Progenitor cell of endocrine pancreas (in vitro differentiated cells): ENCODE data around the gene ASCL2. TPM values are rescaled to one million over a fixed set of nuclear protein-coding genes. Genes with fewer than 3 reads are reported as not detected.

Experiments
- DNase-seq: peaks from one replicate; pipeline ENCODE4 v3.0.0; 2021; ENCODE audit warnings: low spot score; ENCODE audit not compliant: unreplicated experiment
- H3K27ac Mint-ChIP-seq: 2 replicates; pipeline ENCODE4 v1.8.0; 2021; ENCODE audit warnings: mild to moderate bottlenecking, moderate library complexity, mixed read lengths
- H3K27me3 Mint-ChIP-seq: 2 replicates; pipeline ENCODE4 v1.8.0; 2021; ENCODE audit warnings: mixed read lengths
- H3K36me3 Mint-ChIP-seq: 2 replicates; pipeline ENCODE4 v1.8.0; 2022; ENCODE audit warnings: mixed read lengths; ENCODE audit not compliant: insufficient read depth
- H3K4me1 Mint-ChIP-seq: 2 replicates; pipeline ENCODE4 v1.8.0; 2021; ENCODE audit warnings: low read depth, mixed read lengths
- H3K4me3 Mint-ChIP-seq: 2 replicates; pipeline ENCODE4 v1.8.0; 2021; ENCODE audit warnings: low read depth, mild to moderate bottlenecking, moderate library complexity, mixed read lengths
- H3K9me3 Mint-ChIP-seq: 2 replicates; pipeline ENCODE4 v1.8.0; 2021; ENCODE audit warnings: low read depth, mixed read lengths
- total RNA-seq: library from RNA; stranded (reverse); gene quantifications from 2 replicates; pipeline ENCODE4 v1.2.1, GENCODE V29; 2021
- TF ChIP-seq, protein P1 (sequence below): fragments of 200-600 bp; sonication (generic); IDR thresholded peaks from one replicate; pipeline ENCODE4 v1.5.0; 2021; ENCODE audit warnings: antibody characterized with exemption, mild to moderate bottlenecking; ENCODE audit not compliant: unreplicated experiment

Gene ASCL2
- total RNA-seq, 1 donor from 2014 or later = 2.4 TPM

- peaks cover 6% of the 10 kb centered on the region for H3K4me1 Mint-ChIP-seq
- TF ChIP-seq, protein P1, sequence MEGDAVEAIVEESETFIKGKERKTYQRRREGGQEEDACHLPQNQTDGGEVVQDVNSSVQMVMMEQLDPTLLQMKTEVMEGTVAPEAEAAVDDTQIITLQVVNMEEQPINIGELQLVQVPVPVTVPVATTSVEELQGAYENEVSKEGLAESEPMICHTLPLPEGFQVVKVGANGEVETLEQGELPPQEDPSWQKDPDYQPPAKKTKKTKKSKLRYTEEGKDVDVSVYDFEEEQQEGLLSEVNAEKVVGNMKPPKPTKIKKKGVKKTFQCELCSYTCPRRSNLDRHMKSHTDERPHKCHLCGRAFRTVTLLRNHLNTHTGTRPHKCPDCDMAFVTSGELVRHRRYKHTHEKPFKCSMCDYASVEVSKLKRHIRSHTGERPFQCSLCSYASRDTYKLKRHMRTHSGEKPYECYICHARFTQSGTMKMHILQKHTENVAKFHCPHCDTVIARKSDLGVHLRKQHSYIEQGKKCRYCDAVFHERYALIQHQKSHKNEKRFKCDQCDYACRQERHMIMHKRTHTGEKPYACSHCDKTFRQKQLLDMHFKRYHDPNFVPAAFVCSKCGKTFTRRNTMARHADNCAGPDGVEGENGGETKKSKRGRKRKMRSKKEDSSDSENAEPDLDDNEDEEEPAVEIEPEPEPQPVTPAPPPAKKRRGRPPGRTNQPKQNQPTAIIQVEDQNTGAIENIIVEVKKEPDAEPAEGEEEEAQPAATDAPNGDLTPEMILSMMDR = no peak
- H3K36me3 Mint-ChIP-seq = no peaks in the 10 kb centered on the region
- H3K9me3 Mint-ChIP-seq = no peaks in the 10 kb centered on the region
- H3K4me3 Mint-ChIP-seq = no peak overlapping the region
- no peak for DNase-seq
- H3K27ac Mint-ChIP-seq = no peak overlapping the region
- H3K27me3 Mint-ChIP-seq = peaks cover 7% of the 10 kb centered on the region
Observed at GRCh38 chr11:2303627-2304505, 33.5 kb upstream of the ASCL2 start.

- no peak for DNase-seq
- Mint-ChIP-seq H3K9me3 (no peaks in the 10 kb centered on the region), H3K4me1 (peaks cover 6% of the 10 kb centered on the region), H3K4me3 (no peak overlapping the region), H3K36me3 (no peaks in the 10 kb centered on the region), H3K27ac (no peak overlapping the region), H3K27me3 (peaks cover 8% of the 10 kb centered on the region)
- TF ChIP-seq, protein P1 = no peak
Observed at GRCh38 chr11:2302896-2303626, 32.7 kb upstream of the ASCL2 start.

GRCh38 chr11:2302306-2302895 is 32.0 kb upstream of the ASCL2 start:
- peaks cover 6% of the 10 kb centered on the region for H3K4me1 Mint-ChIP-seq
- H3K36me3 Mint-ChIP-seq = no peaks in the 10 kb centered on the region
- no peaks in the 10 kb centered on the region for H3K9me3 Mint-ChIP-seq
- H3K27me3 Mint-ChIP-seq = peaks cover 12% of the 10 kb centered on the region
- no peak for DNase-seq
- TF ChIP-seq, protein P1 = no peak
- no peak overlapping the region for H3K27ac Mint-ChIP-seq
- H3K4me3 Mint-ChIP-seq = no peak overlapping the region

DNA sequence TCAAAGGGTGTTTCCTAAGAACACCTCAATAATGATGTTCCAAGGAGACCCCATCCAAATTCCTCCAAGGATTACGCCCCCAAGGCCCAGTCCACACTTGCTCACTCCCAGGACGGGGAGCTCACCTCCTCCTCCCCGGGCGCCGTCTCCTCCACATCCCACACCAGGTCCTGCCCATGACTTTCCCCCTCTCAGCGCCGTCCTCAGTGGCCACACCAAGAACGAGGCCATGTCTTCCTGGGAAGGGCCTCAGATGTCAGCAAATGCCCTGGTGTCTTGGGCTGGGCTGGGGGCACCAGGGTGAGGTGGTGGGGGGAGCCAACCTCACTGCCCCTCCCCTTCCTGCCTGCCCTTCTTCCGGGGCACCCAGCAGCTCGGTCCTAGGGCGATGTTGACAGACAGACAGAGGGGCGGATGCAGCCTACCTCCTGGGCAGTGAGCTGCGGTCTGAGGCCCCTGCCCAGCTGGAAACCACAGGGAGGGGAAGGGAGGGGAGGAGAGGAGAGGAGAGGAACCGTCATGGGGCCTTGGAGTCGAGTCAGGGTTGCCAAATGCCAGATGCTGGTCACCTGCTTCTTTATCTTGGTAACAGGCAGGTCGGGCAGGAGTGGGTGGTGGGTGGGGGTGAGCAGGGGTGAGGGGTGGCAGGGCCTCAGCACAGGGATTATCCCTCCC is 31.4 kb upstream of the ASCL2 start, which contains the start of the genes C11orf21 and TSPAN32:
Gene C11orf21, minus strand, starts transcription at position 288 of the 675 bp plus-strand sequence. Its CDS starts 110 bp downstream, at position 178.
Gene TSPAN32, plus strand, starts transcription at position 383 of the 675 bp plus-strand sequence. Its CDS starts 137 bp downstream, at position 520.
- H3K36me3 Mint-ChIP-seq = no peaks in the 10 kb centered on the region
- no peak for DNase-seq
- TF ChIP-seq, protein P1 = no peak
- no peak within 1 kb of the TSS for H3K27ac Mint-ChIP-seq
- no peaks in the 10 kb centered on the region for H3K9me3 Mint-ChIP-seq
- peaks cover 14% of the 10 kb centered on the region for H3K27me3 Mint-ChIP-seq
- no peak within 1 kb of the TSS for H3K4me3 Mint-ChIP-seq
- peaks cover 6% of the 10 kb centered on the region for H3K4me1 Mint-ChIP-seq
